ENCODE data around the gene PPP1R8. TPM values are rescaled to one million over a fixed set of nuclear protein-coding genes. Genes with fewer than 3 reads are reported as not detected.

The PPP1R8 gene
- total and polyA plus RNA-seq, 2 experiments from 2014 or later: 13.4 to 50.5 TPM

GRCh38 chr1:27872059-27872801, 41.6 kb downstream of the PPP1R8 start, which contains the start of gene THEMIS2:
TSS of gene THEMIS2 (plus strand) at chr1:27872544. CDS start at chr1:27872572, 28 bp downstream.
- Histone ChIP-seq H3K4me1 (ENCODE audit: insufficient read depth) (no peaks in the 10 kb centered on the region), H3K27me3 (ENCODE audit: insufficient read depth) (no peaks in the 10 kb centered on the region), H3K4me3 (peak within 1 kb of the TSS; percentile 87), H4K20me1 (replicated peaks; ENCODE audit: insufficient read depth) (no peaks in the 10 kb centered on the region), H3K36me3 (ENCODE audit: insufficient read depth) (no peaks in the 10 kb centered on the region), H3F3A (replicated peaks; ENCODE audit: low read depth) (0 out of 2 replicates have a peak, but pooled peaks cover 4% of the 10 kb centered on the region), H3K27ac (ENCODE audit: low read depth) (no peak within 1 kb of the TSS), H3K4me2 (peak within 1 kb of the TSS; percentile 87), H3K9me2 (ENCODE audit: insufficient read depth) (no peaks in the 10 kb centered on the region), H2AFZ (peak within 1 kb of the TSS; percentile 99), H3K79me2 (replicated peaks; ENCODE audit: insufficient read depth) (no peaks in the 10 kb centered on the region)
- Mint-ChIP-seq H3K27me3 (ENCODE audit: insufficient read depth, low read depth, poor library complexity) (peaks cover 11% of the 10 kb centered on the region), H3K9me3 (no peaks in the 10 kb centered on the region), H3K36me3 (ENCODE audit: low read depth) (peaks cover 3% of the 10 kb centered on the region; the same call in 2 of the 3 replicates), H3K27ac (no peak within 1 kb of the TSS), H3K4me3 (peak within 1 kb of the TSS; percentile 83), H3K4me1 (peaks cover 4% of the 10 kb centered on the region)
- DNase-seq (ENCODE audit: low spot score) (peak; percentile 86), ATAC-seq (peak; percentile 91)
- peak; percentile 90 for TF ChIP-seq POLR2AphosphoS5 (IDR thresholded peaks at IDR 0.05; ENCODE audit: low read depth)
- TF ChIP-seq, protein P1, sequence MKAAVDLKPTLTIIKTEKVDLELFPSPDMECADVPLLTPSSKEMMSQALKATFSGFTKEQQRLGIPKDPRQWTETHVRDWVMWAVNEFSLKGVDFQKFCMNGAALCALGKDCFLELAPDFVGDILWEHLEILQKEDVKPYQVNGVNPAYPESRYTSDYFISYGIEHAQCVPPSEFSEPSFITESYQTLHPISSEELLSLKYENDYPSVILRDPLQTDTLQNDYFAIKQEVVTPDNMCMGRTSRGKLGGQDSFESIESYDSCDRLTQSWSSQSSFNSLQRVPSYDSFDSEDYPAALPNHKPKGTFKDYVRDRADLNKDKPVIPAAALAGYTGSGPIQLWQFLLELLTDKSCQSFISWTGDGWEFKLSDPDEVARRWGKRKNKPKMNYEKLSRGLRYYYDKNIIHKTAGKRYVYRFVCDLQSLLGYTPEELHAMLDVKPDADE (IDR thresholded peaks at IDR 0.05): no peak

DNA sequence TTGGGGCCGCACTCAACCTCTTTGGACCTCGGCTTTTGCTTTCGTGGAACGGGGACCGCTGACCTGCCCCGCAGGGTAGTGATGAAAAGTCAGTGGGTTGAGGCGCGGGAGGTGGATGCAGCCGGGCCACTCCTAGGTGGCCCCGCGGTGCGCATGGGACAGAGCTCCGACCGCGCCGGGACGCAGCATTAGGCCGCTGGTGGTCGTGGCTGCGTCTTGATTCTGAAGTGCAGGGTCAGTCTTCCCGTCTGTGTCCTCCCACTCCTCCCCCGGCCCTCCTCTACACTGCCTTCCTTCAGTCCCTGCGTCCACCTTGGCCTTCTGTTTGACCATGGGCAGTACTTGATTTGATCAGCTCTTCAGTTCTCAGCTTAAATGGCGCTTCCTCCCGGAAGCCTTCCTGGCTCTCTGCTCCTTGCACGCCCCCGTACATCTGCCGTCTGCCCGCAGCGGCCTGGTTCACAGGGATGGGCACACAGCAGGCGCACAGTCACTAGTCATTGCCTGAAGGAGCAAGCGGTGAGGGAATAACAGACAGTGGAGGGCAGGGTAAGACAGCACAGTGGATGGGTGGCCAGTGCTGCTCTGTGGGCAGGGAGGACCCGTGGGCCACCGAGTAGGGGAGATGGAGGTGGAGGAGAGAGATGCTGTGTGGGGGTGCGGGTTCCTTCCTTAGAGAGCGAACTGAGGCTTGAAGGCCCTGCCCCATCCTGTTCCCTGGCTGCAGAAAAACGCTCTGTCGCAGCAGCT, 42.4 kb downstream of the PPP1R8 start:
- no peaks in the 10 kb centered on the region for H3K27me3 ChIP-seq (ENCODE audit: insufficient read depth)
- peak overlapping the region; percentile 98 for H2AFZ ChIP-seq
- peaks cover 4% of the 10 kb centered on the region for H3K4me1 Mint-ChIP-seq
- peaks cover 15% of the 10 kb centered on the region for H3K27me3 Mint-ChIP-seq (ENCODE audit: insufficient read depth, low read depth, poor library complexity)
- no peaks in the 10 kb centered on the region for H3K4me1 ChIP-seq (ENCODE audit: insufficient read depth)
- H3K9me2 ChIP-seq (ENCODE audit: insufficient read depth): no peaks in the 10 kb centered on the region
- no peak overlapping the region for H3K27ac Mint-ChIP-seq
- H3F3A ChIP-seq (replicated peaks; ENCODE audit: low read depth): 0 out of 2 replicates have a peak, but pooled peaks cover 4% of the 10 kb centered on the region
- H3K27ac ChIP-seq (ENCODE audit: low read depth): no peak overlapping the region
- H3K79me2 ChIP-seq (replicated peaks; ENCODE audit: insufficient read depth): no peaks in the 10 kb centered on the region
- H3K36me3 Mint-ChIP-seq (ENCODE audit: low read depth): peaks cover 3% of the 10 kb centered on the region; the same call in 2 of the 3 replicates
- peak overlapping the region; percentile 87 for H3K4me2 ChIP-seq
- H3K4me3 ChIP-seq: peak overlapping the region; percentile 87
- ATAC-seq (peak; percentile 68), DNase-seq (ENCODE audit: low spot score) (peak; percentile 64)
- H3K4me3 Mint-ChIP-seq: peak overlapping the region; percentile 83
- no peaks in the 10 kb centered on the region for H3K36me3 ChIP-seq (ENCODE audit: insufficient read depth)
- H4K20me1 ChIP-seq (replicated peaks; ENCODE audit: insufficient read depth): no peaks in the 10 kb centered on the region
- no peaks in the 10 kb centered on the region for H3K9me3 Mint-ChIP-seq
- TF ChIP-seq NANOG (IDR thresholded peaks at IDR 0.05; ENCODE audit: borderline replicate concordance) (no peak), CTCF (conservative IDR thresholded peaks at IDR 0.05; ENCODE audit: low read depth in 2 of 2) (no peak), EZH2phosphoT487 (IDR thresholded peaks at IDR 0.05; ENCODE audit: unreplicated experiment) (no peak), REST (IDR thresholded peaks at IDR 0.05; ENCODE audit: unreplicated experiment) (no peak)
- TF ChIP-seq, protein P1 (IDR thresholded peaks at IDR 0.05): no peak
